Inflammatory macrophage treated with lipopolysaccharide for 1 hour (primary cell): ENCODE results near the gene FFAR2.
A peak's percentile ranks its signal among the peaks of the same experiment; 100 is the strongest.

ENCODE experiments used
- DNase-seq, 2 donors: peaks; one replicate each; pipeline ENCODE4 v3.0.0-alpha.2; 2020 to 2022

Gene FFAR2

DNA sequence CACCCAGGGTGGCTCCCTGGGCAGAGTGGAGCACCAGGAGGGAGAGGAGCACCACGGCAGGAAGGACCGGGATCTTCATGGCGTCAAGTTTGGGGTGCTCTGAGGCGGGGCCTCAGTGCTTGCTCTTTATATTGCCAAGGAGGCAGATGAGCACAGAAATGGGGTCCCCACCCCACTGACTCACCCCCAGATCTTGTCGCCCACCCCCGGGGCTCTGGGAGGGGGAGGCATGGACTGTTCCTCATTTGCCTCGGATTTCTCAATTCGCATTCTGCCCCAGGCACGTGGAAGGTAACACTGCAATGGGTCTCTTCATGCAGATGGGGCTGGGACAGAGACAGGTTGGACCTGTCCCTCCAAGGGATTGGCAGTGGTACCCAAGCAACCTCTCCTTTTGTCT lies 42.3 kb downstream of the FFAR2 start, which contains the start of gene KRTDAP:
TSS of gene KRTDAP (minus strand) at position 101 of the 400 bp plus-strand sequence. CDS start at position 79, 22 bp downstream.
- no peak for DNase-seq

DNA sequence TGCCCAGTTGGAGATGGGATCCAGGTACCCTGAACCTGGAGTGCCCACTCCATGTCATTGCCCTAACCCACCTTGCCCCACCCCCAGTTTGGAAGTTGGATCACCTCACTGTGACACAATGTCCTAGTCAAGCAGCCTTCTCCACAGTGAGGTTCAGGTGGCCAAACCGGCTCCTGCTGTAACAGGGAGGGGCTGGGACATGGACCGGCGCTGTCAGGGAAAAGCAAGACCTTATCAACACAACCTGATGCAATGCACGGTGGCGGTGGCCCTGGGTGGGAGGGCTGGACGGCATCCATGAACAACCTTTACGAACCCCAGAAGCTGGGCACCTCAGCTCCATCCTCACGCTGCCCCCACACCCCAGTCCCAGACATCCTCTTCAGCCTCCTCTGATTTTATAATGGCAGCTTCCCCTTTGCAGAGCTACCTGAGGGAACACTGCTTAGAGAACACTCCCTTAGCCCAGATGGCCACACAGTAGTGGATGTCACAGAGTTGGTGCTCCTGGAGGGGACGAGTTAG lies 43.8 kb downstream of the FFAR2 start:
- no peak for DNase-seq

DNA sequence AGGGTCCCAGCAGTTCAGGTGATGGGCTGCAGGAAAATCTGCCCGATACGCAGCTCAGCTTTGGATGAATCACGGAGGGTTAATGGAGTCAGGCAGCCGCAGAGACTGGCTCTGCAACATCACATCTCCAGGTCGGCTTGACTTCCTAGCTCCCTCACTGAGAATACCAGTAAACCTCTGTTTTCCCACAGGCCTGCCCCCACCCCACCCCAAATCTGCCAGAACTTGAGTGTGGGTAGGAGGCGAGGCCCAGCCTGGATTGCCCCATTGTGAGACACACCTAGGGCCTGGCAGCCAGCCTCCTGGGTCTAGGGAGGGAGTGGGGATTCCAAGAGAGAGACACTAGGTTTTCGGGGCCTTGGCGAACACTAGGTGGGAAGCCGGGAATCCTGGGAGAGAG lies 45.9 kb downstream of the FFAR2 start:
- no peak for DNase-seq

DNA sequence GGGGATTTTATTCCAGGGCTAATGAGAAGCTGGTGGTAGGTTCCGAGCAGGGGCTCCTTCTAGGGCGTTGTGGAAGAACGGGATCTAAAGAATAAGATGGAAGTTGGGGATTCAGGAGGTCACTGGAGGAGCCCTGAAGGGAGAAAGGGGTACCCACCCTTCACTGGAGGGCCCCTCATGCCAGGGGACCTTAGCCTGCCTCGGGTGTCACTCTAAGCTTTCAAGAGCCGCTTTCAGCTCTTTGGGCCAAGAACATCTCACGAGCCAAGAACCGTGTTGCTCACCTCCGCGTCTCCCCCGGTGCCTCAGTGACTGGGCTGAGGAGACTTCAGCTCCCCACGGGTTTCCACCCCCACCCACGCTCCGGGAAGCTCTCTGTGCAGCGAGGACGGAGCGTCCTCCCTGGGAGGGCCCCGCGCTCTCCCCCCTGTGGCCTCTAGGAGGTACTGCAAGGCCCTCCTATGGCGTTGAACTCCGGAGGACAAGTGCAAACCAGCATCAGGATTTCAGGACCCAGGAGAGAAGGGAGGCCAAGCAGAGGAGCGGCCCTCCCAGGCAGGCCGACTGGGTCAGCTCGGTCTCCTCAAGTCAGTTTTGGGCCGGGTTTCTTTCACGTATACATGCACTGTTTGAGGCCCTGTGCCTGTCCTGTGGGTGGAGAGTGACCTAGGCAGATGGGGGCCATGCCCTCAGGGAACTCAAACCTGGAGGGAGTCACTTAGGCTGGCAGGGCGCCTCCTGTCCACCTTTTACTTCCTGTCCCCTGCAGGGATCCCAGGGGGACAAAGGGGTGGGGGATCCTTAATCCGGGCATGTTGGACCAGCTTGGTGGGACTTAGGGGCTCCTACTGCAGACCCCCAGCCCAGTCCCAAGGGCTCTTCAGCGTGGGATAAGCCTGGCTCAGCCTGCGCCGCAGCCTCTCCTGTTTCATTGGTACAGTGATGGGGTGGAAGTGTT lies 47.3 kb downstream of the FFAR2 start:
- DNase-seq = peak; percentile 73 to 86

DNA sequence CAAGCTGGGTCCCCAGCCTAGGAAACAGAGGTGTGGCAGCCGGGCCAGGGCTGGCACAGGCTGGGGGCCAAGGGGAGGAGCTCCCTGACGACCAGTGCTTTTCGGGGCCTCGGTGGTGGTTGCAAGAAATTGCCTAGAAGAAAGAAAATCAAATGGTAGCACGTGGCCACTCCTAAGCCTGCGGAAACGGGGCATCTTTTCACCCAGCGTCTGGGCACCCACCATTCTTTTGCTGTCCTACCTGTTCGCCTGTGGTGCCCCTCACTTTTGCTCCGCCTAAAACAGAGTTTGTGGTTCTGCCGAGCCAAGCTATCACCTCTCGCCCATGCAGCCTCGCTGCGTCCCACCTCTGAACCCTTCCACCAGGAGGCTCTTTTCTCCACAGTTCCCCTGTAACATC lies 49.3 kb downstream of the FFAR2 start:
- no peak for DNase-seq

DNA sequence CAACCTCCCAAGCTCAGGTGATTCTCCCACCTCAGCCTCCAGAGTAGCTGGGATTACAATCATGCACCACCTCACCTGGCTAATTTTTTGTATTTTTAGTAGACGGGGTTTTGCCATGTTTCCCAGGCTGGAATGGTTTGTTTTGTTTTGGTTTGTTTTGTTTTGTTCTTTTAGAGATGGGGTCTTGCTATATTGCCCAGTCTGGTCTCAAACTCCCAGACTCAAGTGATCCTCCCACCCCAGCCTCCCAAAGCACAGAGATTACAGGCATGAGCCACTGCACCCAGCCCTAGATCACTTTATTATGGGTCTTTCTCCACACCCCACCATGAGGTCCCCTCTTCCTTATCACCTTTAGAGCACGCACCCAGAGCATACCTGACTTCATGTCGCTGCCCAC lies 50.2 kb downstream of the FFAR2 start:
- DNase-seq = no peak

DNA sequence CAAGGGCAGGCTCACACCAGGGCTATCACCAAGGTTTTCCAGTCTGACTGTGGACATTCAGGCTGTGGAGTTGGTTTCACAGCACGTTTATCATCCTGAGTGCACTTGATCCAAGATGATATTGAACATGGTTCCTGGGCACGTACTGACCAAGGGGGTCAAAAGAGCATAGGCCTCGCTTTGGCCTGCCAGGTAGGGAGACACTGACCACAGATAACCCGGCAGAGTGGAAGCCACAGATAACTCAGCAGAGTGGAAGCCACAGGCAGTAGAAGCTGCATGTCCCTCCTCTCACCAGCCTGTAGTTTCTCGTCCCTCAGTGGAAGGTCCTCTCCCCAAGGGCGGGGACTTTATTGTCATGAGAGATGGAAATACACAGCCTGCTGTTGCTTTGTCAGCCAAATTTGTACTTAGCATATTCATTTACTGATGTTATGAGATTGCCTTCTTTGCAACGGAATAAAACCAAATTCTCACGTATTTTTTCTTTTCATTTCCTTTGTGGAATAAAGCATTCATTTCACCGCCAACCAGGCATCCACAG lies 51.0 kb downstream of the FFAR2 start:
- DNase-seq = no peak

DNA sequence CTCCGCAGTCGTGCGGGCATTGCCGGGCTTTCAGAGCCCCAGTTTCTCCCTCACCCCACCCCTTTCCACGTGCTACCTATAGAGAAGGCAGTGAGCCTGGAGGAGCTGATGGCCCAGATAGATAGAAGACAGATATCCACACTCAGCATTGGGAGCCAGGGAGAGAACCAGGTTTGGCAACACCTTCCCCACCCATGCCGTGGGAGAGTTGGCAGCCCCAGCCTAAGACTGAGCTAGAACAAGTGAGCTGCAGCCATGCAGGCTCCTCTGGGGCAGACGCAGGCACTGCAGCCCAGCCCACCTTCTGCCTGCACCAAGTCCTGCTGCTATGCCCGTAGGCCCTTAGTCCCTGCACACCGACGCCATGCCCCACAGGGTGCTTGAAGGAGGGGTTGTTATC lies 52.6 kb downstream of the FFAR2 start:
- DNase-seq = no peak
